NB4 (cell line): Measurements from ENCODE around the gene USP10.

Source experiments
- DNase-seq: peaks from one replicate; pipeline ENCODE4 v3.0.0; 2010; ENCODE audit warnings: low read depth
- H3K4me3 ChIP-seq: one replicate; pipeline ENCODE4 v1.5.1; 2011; ENCODE audit warnings: mild to moderate bottlenecking, low read depth, low read length, moderate library complexity
- CTCF ChIP-seq: IDR thresholded peaks from one replicate; pipeline ENCODE4 v1.5.1; 2012; ENCODE audit warnings: low read depth, low read length
- MYC ChIP-seq: IDR thresholded peaks from 2 replicates; pipeline ENCODE4 v1.6.1; 2011; ENCODE audit warnings: low read depth, low read length
- POLR2A ChIP-seq: IDR thresholded peaks from 2 replicates; pipeline ENCODE4 v1.6.1; 2011; ENCODE audit warnings: mild to moderate bottlenecking; ENCODE audit not compliant: insufficient read length; ENCODE audit errors: extremely low read depth
- TF ChIP-seq, protein P1 (sequence below): IDR thresholded peaks from 2 replicates; pipeline ENCODE4 v1.6.1; 2011; ENCODE audit warnings: low read depth, low read length

Gene USP10

GRCh38 chr16:84786605-84787262 is 86.9 kb downstream of the USP10 start:
- no peak for DNase-seq
- no peak overlapping the region for H3K4me3 ChIP-seq
- TF ChIP-seq POLR2A = no peak

DNA sequence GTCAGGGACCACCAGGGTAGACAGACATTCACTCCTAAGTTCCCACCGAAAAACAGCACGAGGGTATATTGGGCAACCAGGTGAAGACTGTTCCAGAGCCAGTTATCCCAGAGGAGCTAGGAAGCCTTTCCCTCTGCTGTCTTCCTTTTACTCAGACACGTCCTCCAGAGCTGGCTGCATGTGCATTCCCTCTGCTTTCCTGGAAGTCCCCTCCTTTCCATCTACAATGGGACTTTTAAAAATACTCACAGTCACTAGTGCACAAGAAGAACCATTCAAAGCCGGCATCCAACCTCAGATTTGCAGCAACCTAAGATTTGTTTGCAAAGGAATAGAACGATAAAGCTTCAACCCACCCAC is 87.4 kb downstream of the USP10 start:
- no peak for TF ChIP-seq POLR2A
- no peak for TF ChIP-seq CTCF
- TF ChIP-seq, protein P1, sequence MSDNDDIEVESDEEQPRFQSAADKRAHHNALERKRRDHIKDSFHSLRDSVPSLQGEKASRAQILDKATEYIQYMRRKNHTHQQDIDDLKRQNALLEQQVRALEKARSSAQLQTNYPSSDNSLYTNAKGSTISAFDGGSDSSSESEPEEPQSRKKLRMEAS = no peak
- no peak for TF ChIP-seq MYC
- no peak overlapping the region for H3K4me3 ChIP-seq
- no peak for DNase-seq

GRCh38 chr16:84788920-84789391 is 89.2 kb downstream of the USP10 start:
- TF ChIP-seq POLR2A (no peak), CTCF (no peak), MYC (no peak)
- TF ChIP-seq, protein P1 = no peak
- no peak overlapping the region for H3K4me3 ChIP-seq
- peak; percentile 61 for DNase-seq

- no peak overlapping the region for H3K4me3 ChIP-seq
- DNase-seq = no peak
- TF ChIP-seq, protein P1 = no peak
- TF ChIP-seq POLR2A = no peak
- no peak for TF ChIP-seq CTCF
- no peak for TF ChIP-seq MYC
Measured at GRCh38 chr16:84789431-84789830, 89.6 kb downstream of the USP10 start.

DNA sequence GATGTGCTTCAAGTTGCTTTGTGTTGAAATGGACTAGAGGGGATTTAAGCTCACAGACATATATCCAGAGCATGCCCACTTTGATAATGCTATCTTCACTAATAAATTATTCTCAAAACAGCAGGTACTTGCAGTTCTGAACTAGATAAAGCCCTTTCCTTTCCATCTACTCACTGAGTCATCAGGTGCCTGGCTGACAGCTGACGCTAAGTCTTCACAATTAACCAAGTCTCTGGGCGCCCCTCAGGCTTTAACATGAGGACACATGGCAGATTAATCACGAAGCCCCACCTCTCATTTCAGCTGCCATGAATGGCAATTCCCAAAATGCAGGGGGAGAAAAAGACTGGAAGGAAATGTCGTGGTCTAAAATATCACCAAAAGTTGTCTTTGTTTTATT is 90.5 kb downstream of the USP10 start:
- no peak overlapping the region for H3K4me3 ChIP-seq
- no peak for DNase-seq
- TF ChIP-seq, protein P1 = no peak

GRCh38 chr16:84791088-84791487 is 91.3 kb downstream of the USP10 start:
- DNase-seq = no peak
- no peak overlapping the region for H3K4me3 ChIP-seq
- TF ChIP-seq CTCF = no peak
- TF ChIP-seq MYC = no peak
- TF ChIP-seq, protein P1 = no peak
- TF ChIP-seq POLR2A = no peak

GRCh38 chr16:84791501-84791900 is 91.7 kb downstream of the USP10 start:
- DNase-seq = no peak
- no peak overlapping the region for H3K4me3 ChIP-seq
- no peak for TF ChIP-seq POLR2A
- TF ChIP-seq CTCF = no peak
- TF ChIP-seq, protein P1 = no peak
- no peak for TF ChIP-seq MYC
